T-helper 17 cell (primary cell): Measurements from ENCODE around the gene TK1. TPM values are rescaled to one million over a fixed set of nuclear protein-coding genes. Genes with fewer than 3 reads are reported as not detected.

Source experiments
- ATAC-seq: fragments of 150-1000 bp; cut with Tn5 transposase; 2 replicates; pipeline ENCODE4 v1.10.0; 2021; ENCODE audit warnings: mild to moderate bottlenecking, moderate library complexity
- DNase-seq, 3 donors: peaks; one replicate each; pipeline versions ENCODE4 v3.0.0 to v3.0.0-alpha.2; 2020 to 2021
- H3K9me3 ChIP-seq: one replicate; pipeline ENCODE4 v1.7.0; 2013; ENCODE audit warnings: low read length, mild to moderate bottlenecking; ENCODE audit not compliant: control insufficient read depth, poor library complexity, severe bottlenecking
- H3K27ac Mint-ChIP-seq: one replicate; pipeline ENCODE4 v1.8.0; 2022; ENCODE audit warnings: mild to moderate bottlenecking, moderate library complexity, mixed read lengths
- H3K27me3 Mint-ChIP-seq: one replicate; pipeline ENCODE4 v1.8.0; 2022; ENCODE audit warnings: mixed read lengths
- H3K36me3 Mint-ChIP-seq: one replicate; pipeline ENCODE4 v1.8.0; 2022; ENCODE audit warnings: low read depth, mixed read lengths
- H3K4me1 Mint-ChIP-seq: one replicate; pipeline ENCODE4 v1.8.0; 2022; ENCODE audit warnings: mild to moderate bottlenecking, mixed read lengths
- H3K4me3 Mint-ChIP-seq: one replicate; pipeline ENCODE4 v1.8.0; 2022; ENCODE audit warnings: mild to moderate bottlenecking, moderate library complexity, mixed read lengths
- total RNA-seq, 4 donors: library from RNA in 2 of 4; stranded (reverse) in 2 of 4; gene quantifications; one replicate each; pipeline ENCODE4 v1.2.3 and lab custom pipeline; 2022 to 2026

TK1 gene
- total RNA-seq, 2 donors from 2014 or later: 0.42 to 1.2 TPM

- H3K9me3 ChIP-seq: no peaks in the 10 kb centered on the region
- ATAC-seq (no peak), DNase-seq (no peak)
- Mint-ChIP-seq H3K4me3 (no peak overlapping the region), H3K36me3 (no peaks in the 10 kb centered on the region), H3K27ac (no peak overlapping the region), H3K4me1 (peaks cover 3% of the 10 kb centered on the region), H3K27me3 (no peaks in the 10 kb centered on the region)
Observed at GRCh38 chr17:78206298-78206697, 19.4 kb upstream of the TK1 start.

- H3K36me3 Mint-ChIP-seq: no peaks in the 10 kb centered on the region
- no peak overlapping the region for H3K4me3 Mint-ChIP-seq
- ATAC-seq: no peak
- H3K27ac Mint-ChIP-seq: no peak overlapping the region
- no peak for DNase-seq
- peaks cover 3% of the 10 kb centered on the region for H3K4me1 Mint-ChIP-seq
- H3K9me3 ChIP-seq: no peaks in the 10 kb centered on the region
- no peaks in the 10 kb centered on the region for H3K27me3 Mint-ChIP-seq
Observed at GRCh38 chr17:78205124-78205775, 18.4 kb upstream of the TK1 start.

- Mint-ChIP-seq H3K4me3 (no peak overlapping the region), H3K27me3 (no peaks in the 10 kb centered on the region), H3K27ac (no peak overlapping the region), H3K36me3 (no peaks in the 10 kb centered on the region), H3K4me1 (peaks cover 3% of the 10 kb centered on the region)
- no peaks in the 10 kb centered on the region for H3K9me3 ChIP-seq
- ATAC-seq: no peak
- DNase-seq: no peak
Observed at GRCh38 chr17:78204387-78205123, 17.7 kb upstream of the TK1 start.

GRCh38 chr17:78202666-78203065 is 15.8 kb upstream of the TK1 start:
- peaks cover 3% of the 10 kb centered on the region for H3K4me1 Mint-ChIP-seq
- no peak overlapping the region for H3K4me3 Mint-ChIP-seq
- ATAC-seq (no peak), DNase-seq (no peak)
- no peak overlapping the region for H3K27ac Mint-ChIP-seq
- H3K9me3 ChIP-seq: no peaks in the 10 kb centered on the region
- H3K27me3 Mint-ChIP-seq: no peaks in the 10 kb centered on the region
- H3K36me3 Mint-ChIP-seq: no peaks in the 10 kb centered on the region

GRCh38 chr17:78200451-78200850 is 13.6 kb upstream of the TK1 start:
- no peaks in the 10 kb centered on the region for H3K36me3 Mint-ChIP-seq
- H3K4me3 Mint-ChIP-seq: no peak overlapping the region
- no peak overlapping the region for H3K27ac Mint-ChIP-seq
- no peaks in the 10 kb centered on the region for H3K4me1 Mint-ChIP-seq
- no peak for ATAC-seq
- DNase-seq: no peak
- H3K27me3 Mint-ChIP-seq: no peaks in the 10 kb centered on the region
- H3K9me3 ChIP-seq: no peaks in the 10 kb centered on the region

GRCh38 chr17:78197147-78197832 is 10.4 kb upstream of the TK1 start:
- Mint-ChIP-seq H3K27me3 (no peaks in the 10 kb centered on the region), H3K4me1 (peaks cover 2% of the 10 kb centered on the region), H3K4me3 (no peak overlapping the region), H3K36me3 (no peaks in the 10 kb centered on the region), H3K27ac (no peak overlapping the region)
- H3K9me3 ChIP-seq: no peaks in the 10 kb centered on the region
- no peak for DNase-seq
- ATAC-seq: no peak

- Mint-ChIP-seq H3K4me3 (no peak overlapping the region), H3K27ac (no peak overlapping the region), H3K36me3 (no peaks in the 10 kb centered on the region), H3K27me3 (no peaks in the 10 kb centered on the region), H3K4me1 (peaks cover 2% of the 10 kb centered on the region)
- ATAC-seq (no peak), DNase-seq (no peak)
- H3K9me3 ChIP-seq: no peaks in the 10 kb centered on the region
Observed at GRCh38 chr17:78196716-78197115, 9.9 kb upstream of the TK1 start.

- ATAC-seq (no peak), DNase-seq (no peak)
- Mint-ChIP-seq H3K4me1 (peaks cover 14% of the 10 kb centered on the region), H3K4me3 (peak overlapping the region; percentile 87), H3K36me3 (no peaks in the 10 kb centered on the region), H3K27me3 (no peaks in the 10 kb centered on the region), H3K27ac (no peak overlapping the region)
- no peaks in the 10 kb centered on the region for H3K9me3 ChIP-seq
Observed at GRCh38 chr17:78185981-78186691, 716 bp downstream of the TK1 start.

GRCh38 chr17:78184868-78185267 is 2.0 kb downstream of the TK1 start:
- H3K4me3 Mint-ChIP-seq: peak overlapping the region; percentile 43
- H3K36me3 Mint-ChIP-seq: no peaks in the 10 kb centered on the region
- peaks cover 17% of the 10 kb centered on the region for H3K4me1 Mint-ChIP-seq
- no peak for DNase-seq
- H3K9me3 ChIP-seq: no peaks in the 10 kb centered on the region
- H3K27ac Mint-ChIP-seq: no peak overlapping the region
- no peak for ATAC-seq
- H3K27me3 Mint-ChIP-seq: no peaks in the 10 kb centered on the region

GRCh38 chr17:78184351-78184750 is 2.5 kb downstream of the TK1 start:
- Mint-ChIP-seq H3K27ac (no peak overlapping the region), H3K4me1 (peaks cover 17% of the 10 kb centered on the region), H3K4me3 (no peak overlapping the region), H3K27me3 (no peaks in the 10 kb centered on the region), H3K36me3 (no peaks in the 10 kb centered on the region)
- ATAC-seq (no peak), DNase-seq (no peak)
- H3K9me3 ChIP-seq: no peaks in the 10 kb centered on the region

GRCh38 chr17:78183916-78184315 is 2.9 kb downstream of the TK1 start:
- ATAC-seq (no peak), DNase-seq (no peak)
- no peaks in the 10 kb centered on the region for H3K27me3 Mint-ChIP-seq
- no peaks in the 10 kb centered on the region for H3K36me3 Mint-ChIP-seq
- no peak overlapping the region for H3K27ac Mint-ChIP-seq
- no peak overlapping the region for H3K4me3 Mint-ChIP-seq
- H3K4me1 Mint-ChIP-seq: peaks cover 17% of the 10 kb centered on the region
- no peaks in the 10 kb centered on the region for H3K9me3 ChIP-seq

GRCh38 chr17:78182504-78182903 is 4.3 kb downstream of the TK1 start:
- no peaks in the 10 kb centered on the region for H3K9me3 ChIP-seq
- ATAC-seq (no peak), DNase-seq (no peak)
- no peak overlapping the region for H3K4me3 Mint-ChIP-seq
- H3K27me3 Mint-ChIP-seq: no peaks in the 10 kb centered on the region
- H3K36me3 Mint-ChIP-seq: no peaks in the 10 kb centered on the region
- no peak overlapping the region for H3K27ac Mint-ChIP-seq
- peaks cover 17% of the 10 kb centered on the region for H3K4me1 Mint-ChIP-seq

- Mint-ChIP-seq H3K27me3 (no peaks in the 10 kb centered on the region), H3K27ac (peak overlapping the region; percentile 71), H3K4me3 (peak overlapping the region; percentile 19), H3K36me3 (no peaks in the 10 kb centered on the region), H3K4me1 (peaks cover 11% of the 10 kb centered on the region)
- no peaks in the 10 kb centered on the region for H3K9me3 ChIP-seq
- ATAC-seq (no peak), DNase-seq (no peak)
Observed at GRCh38 chr17:78180508-78180907, 6.3 kb downstream of the TK1 start.
